NT2/D1 (cell line): Measurements from ENCODE around the gene CCNE1.

Experiments used
- SUZ12 ChIP-seq: IDR thresholded peaks from 2 replicates; pipeline ENCODE4 v1.6.1; 2011; ENCODE audit not compliant: insufficient read length, insufficient read depth; ENCODE audit errors: extremely low read depth
- YY1 ChIP-seq: IDR thresholded peaks from 2 replicates; pipeline ENCODE4 v1.6.1; 2011; ENCODE audit not compliant: insufficient read length, insufficient read depth
- ZNF274 ChIP-seq: IDR thresholded peaks from 2 replicates; pipeline ENCODE4 v1.6.1; 2011; ENCODE audit warnings: mild to moderate bottlenecking, low read depth, low read length

GRCh38 chr19:29841559-29842367, 30.0 kb downstream of the CCNE1 start:
- TF ChIP-seq ZNF274: no peak
- no peak for TF ChIP-seq YY1
- TF ChIP-seq SUZ12: no peak
